ENCODE measurements around the gene ATP5PD. TPM values are rescaled to one million over a fixed set of nuclear protein-coding genes. Genes with fewer than 3 reads are reported as not detected.

ATP5PD gene
- total and polyA plus RNA-seq, 2 of the 8 experiments (the other 6 are each of a cell fraction or from before 2014, with no cell fraction given) = 335 to 407 TPM

GRCh38 chr17:75024686-75025397, 21.9 kb downstream of the ATP5PD start:
- no peak overlapping the region for H2BK120ac ChIP-seq (replicated peaks; ENCODE audit: low read depth, low read length)
- no peak overlapping the region for H2AK5ac ChIP-seq (ENCODE audit: low read depth, low read length)
- H3K23me2 ChIP-seq (ENCODE audit: low read depth, low read length) = no peaks in the 10 kb centered on the region
- H3K79me2 ChIP-seq (ENCODE audit: control insufficient read depth in 1 of 2, insufficient read depth in 2 of 2, low read length in 2 of 2) = no peaks in the 10 kb centered on the region
- no peak overlapping the region for H4K91ac ChIP-seq (replicated peaks; ENCODE audit: insufficient read length, low read length)
- H3K9me3 ChIP-seq (ENCODE audit: insufficient read depth in 2 of 2, low read depth in 1 of 2, low read length in 1 of 2) = peaks cover 3 to 4% of the 10 kb centered on the region in 2 experiments; a peak in 1 of 4 replicates
- H2BK5ac ChIP-seq (ENCODE audit: low read depth, low read length) = no peak overlapping the region
- no peak overlapping the region for H3K9ac ChIP-seq (replicated peaks in 1 of 4; ENCODE audit: extremely low read depth in 1 of 4, low read depth in 3 of 4, low read length in 3 of 4)
- no peak overlapping the region for H2BK15ac ChIP-seq (ENCODE audit: low read length)
- 91% methylated on average over 10 of the region's 10 CpGs; no CpG with 5 or more reads in 1 of the 2 experiments for WGBS, 2 experiments (ENCODE audit: extremely low coverage in 1 of 2, insufficient coverage in 1 of 2, insufficient read length in 1 of 2, insufficient replicate concordance in 2 of 2, low coverage in 1 of 2, low lambda C conversion rate in 2 of 2, missing lambda C conversion rate in 1 of 2)
- H2AFZ ChIP-seq (ENCODE audit: low read length) = no peak overlapping the region
- no peak overlapping the region for H2BK20ac ChIP-seq (ENCODE audit: low read length)
- H3K18ac ChIP-seq (ENCODE audit: extremely low read depth, low read length) = no peak overlapping the region
- H3K4me1 ChIP-seq (replicated peaks in 1 of 4; ENCODE audit: control insufficient read depth in 3 of 4, insufficient read depth in 4 of 4, low read length in 3 of 4) = no peaks in the 10 kb centered on the region
- DNase-seq (ENCODE audit: low read depth in 1 of 2, low spot score in 2 of 2) (no peak), FAIRE-seq (no peak)
- no peak overlapping the region; the same call in 1 of the 2 replicates for H4K8ac ChIP-seq (ENCODE audit: extremely low read depth, insufficient read depth, low read length)
- H3K23ac ChIP-seq (ENCODE audit: insufficient read length) = no peak overlapping the region
- no peak overlapping the region for H3K4ac ChIP-seq (replicated peaks; ENCODE audit: insufficient read length, low read depth, low read length)
- no peak overlapping the region for H3K14ac ChIP-seq (ENCODE audit: insufficient read length)
- H2BK12ac ChIP-seq (ENCODE audit: low read depth, low read length) = no peak overlapping the region
- H4K5ac ChIP-seq (ENCODE audit: insufficient read length, low read depth, low read length) = no peak overlapping the region
- peaks cover 3 to 23% (median 17%) of the 10 kb centered on the region in 4 experiments; a peak in 7 of 8 replicates for H3K36me3 ChIP-seq (ENCODE audit: control insufficient read depth in 2 of 4, insufficient read depth in 4 of 4, low read length in 3 of 4)
- H3K4me2 ChIP-seq (ENCODE audit: insufficient read depth in 1 of 2, low read depth in 2 of 2, low read length in 2 of 2) = no peak overlapping the region
- peaks cover 0 to 3% of the 10 kb centered on the region in 2 experiments for H4K20me1 ChIP-seq (replicated peaks in 1 of 2; ENCODE audit: control insufficient read depth in 1 of 2, insufficient read depth in 2 of 2, low read length in 2 of 2)
- no peak overlapping the region for H3K27ac ChIP-seq (ENCODE audit: low read depth, low read length)
- H3K79me1 ChIP-seq (ENCODE audit: low read depth, low read length) = no peaks in the 10 kb centered on the region
- TF ChIP-seq EGR1 (IDR thresholded peaks at IDR 0.05; ENCODE audit: borderline replicate concordance, low read depth, low read length) (no peak), CEBPB (IDR thresholded peaks at IDR 0.05; ENCODE audit: low read depth, low read length) (no peak), POLR2AphosphoS5 (IDR thresholded peaks at IDR 0.05; ENCODE audit: low read depth, low read length) (no peak), RXRA (IDR thresholded peaks at IDR 0.05; ENCODE audit: insufficient read depth, low read depth, low read length) (no peak), ASH2L (IDR thresholded peaks at IDR 0.05; ENCODE audit: low read length) (no peak), CTCF (IDR thresholded peaks at IDR 0.05; ENCODE audit: control extremely low read depth in 1 of 3, insufficient read depth in 1 of 3, low read depth in 1 of 3, low read length in 3 of 3) (no peak)
- no peak overlapping the region for H3K56ac ChIP-seq (replicated peaks; ENCODE audit: insufficient read length, low read depth, low read length)
- POLR2A ChIA-PET (ENCODE audit: partially characterized antibody) = interaction anchor here (0.9 to 4.2 kb wide), 5 partner anchors 11 to 52 kb away, joined by 3 to 48 read pairs (median 7); partner anchors contain the start of genes ATP5PD, CDR2L, HID1 and KCTD2
- CTCF ChIA-PET (ENCODE audit: partially characterized antibody) = interaction anchor here (0.6 to 4.7 kb wide), 24 partner anchors 11 to 388 kb away, joined by 3 to 27 read pairs (median 4); partner anchors contain the start of genes CDR2L, MRPL58, OTOP2 and USH1G
- no peak overlapping the region for H3K4me3 ChIP-seq (ENCODE audit: extremely low read depth in 1 of 4, insufficient read depth in 2 of 4, low read depth in 3 of 4, low read length in 4 of 4)
- no peaks in the 10 kb centered on the region for H3K27me3 ChIP-seq (replicated peaks in 1 of 4; ENCODE audit: control insufficient read depth in 3 of 4, extremely low read depth in 1 of 4, insufficient read depth in 3 of 4, low read length in 3 of 4)
